GM19468 (cell line): ENCODE measurements around the gene PSMA7.
A peak's percentile ranks its signal among the peaks of the same experiment; 100 is the strongest.

Source experiments
- ATAC-seq: cut with Tn5 transposase; IDR thresholded peaks from one replicate; pipeline ENCODE4 v1.9.1; 2021; ENCODE audit warnings: mild to moderate bottlenecking, moderate library complexity, moderate number of reproducible peaks; ENCODE audit not compliant: unreplicated experiment; ENCODE audit errors: extremely low read depth

PSMA7 gene

DNA sequence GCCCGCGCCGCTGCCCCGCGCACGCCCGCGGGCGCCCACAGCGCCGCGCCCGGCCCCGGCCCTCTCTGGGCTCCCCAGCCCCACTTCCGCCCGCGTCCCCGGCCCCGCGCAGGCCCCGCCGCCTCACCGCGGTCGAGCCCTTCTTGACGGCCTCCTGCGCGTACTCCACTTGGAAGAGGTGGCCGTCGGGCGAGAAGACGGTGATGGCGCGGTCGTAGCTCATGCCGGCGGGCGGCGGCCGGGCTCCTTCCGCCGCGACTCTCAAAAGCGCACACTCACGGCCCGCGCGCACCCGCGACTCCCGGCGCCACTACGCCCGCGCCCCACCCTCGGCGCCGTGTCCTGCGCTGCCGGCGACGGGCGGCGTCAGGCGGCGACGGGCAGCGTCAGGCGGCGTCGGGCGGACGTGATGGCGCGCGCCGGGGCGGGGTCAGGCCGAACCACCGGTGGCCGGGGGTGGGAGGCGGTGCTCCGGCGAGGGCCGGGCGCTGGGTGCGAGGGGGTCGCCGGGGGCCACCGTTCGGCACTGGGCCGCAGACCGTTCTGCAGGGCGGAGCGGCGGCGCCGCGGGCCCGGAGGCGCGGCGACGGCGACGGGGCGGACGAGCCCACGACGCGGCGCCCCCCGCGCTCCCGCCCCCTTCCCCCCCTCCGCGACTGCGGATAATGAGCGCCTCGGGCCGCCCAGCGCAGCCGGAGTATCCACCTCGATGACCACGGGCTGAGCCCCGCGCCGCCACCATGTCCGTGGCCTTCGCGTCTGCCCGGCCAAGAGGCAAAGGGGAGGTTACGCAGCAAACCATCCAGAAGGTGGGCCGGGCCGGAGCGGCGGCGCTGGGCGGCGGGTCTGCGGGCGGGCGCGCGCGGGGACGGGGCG is at the start of gene PSMA7, which contains the start of gene SS18L1:
Gene PSMA7 (minus strand): TSS at position 314 of the 876 bp plus-strand sequence. CDS start 91 bp downstream, at position 223.
Gene SS18L1 (plus strand): TSS at position 689 of the 876 bp plus-strand sequence. CDS start 52 bp downstream, at position 741.
- ATAC-seq: peak; percentile 33

GRCh38 chr20:62192635-62193034 is 49.4 kb upstream of the PSMA7 start:
- no peak for ATAC-seq

GRCh38 chr20:62191781-62192559 is 48.8 kb upstream of the PSMA7 start:
- ATAC-seq: no peak

GRCh38 chr20:62190639-62191411 is 47.6 kb upstream of the PSMA7 start:
- ATAC-seq: no peak

- no peak for ATAC-seq
Measured at GRCh38 chr20:62186887-62187866, 44.0 kb upstream of the PSMA7 start.

DNA sequence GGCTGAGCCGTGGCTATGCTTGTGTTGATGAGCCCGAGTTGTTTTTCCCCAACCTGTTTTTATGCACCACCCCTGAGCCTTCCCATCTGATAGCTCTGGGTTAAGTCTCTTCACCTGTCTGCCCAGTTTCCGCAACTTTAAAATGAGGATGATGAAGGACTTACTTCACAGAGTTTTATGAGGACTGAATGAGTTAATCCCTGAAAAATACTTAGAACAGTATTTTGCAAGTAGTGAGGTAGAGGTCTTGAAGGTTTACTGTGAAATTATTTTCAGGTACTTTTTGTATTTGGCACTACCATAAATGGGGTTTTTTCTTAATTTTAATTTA is 42.9 kb upstream of the PSMA7 start:
- ATAC-seq: no peak

GRCh38 chr20:62183426-62184142 is 40.4 kb upstream of the PSMA7 start:
- ATAC-seq: no peak

GRCh38 chr20:62182469-62183425 is 39.6 kb upstream of the PSMA7 start, which contains the start of gene MTG2:
TSS of gene MTG2 (plus strand) at chr20:62183028. CDS start at chr20:62193421, 10,393 bp downstream.
- ATAC-seq: peak; percentile 83

GRCh38 chr20:62181808-62182207 is 38.6 kb upstream of the PSMA7 start:
- no peak for ATAC-seq

DNA sequence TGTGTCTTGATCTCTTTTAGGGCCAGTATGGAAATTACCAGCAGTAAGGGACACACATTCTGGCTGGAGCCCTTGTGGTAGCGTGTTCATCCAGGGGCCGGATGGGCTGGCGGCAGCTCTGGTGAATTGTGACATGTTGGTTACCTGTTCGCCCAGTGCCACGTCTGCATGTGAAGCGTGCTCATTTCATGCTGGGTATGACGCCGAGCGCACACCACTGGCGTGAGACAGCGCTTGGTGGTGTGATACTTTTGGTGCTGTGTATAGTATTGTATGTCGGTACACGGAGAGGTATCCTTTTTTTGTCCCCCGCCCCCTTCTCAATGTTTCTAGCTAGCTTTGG is 35.9 kb upstream of the PSMA7 start:
- no peak for ATAC-seq

DNA sequence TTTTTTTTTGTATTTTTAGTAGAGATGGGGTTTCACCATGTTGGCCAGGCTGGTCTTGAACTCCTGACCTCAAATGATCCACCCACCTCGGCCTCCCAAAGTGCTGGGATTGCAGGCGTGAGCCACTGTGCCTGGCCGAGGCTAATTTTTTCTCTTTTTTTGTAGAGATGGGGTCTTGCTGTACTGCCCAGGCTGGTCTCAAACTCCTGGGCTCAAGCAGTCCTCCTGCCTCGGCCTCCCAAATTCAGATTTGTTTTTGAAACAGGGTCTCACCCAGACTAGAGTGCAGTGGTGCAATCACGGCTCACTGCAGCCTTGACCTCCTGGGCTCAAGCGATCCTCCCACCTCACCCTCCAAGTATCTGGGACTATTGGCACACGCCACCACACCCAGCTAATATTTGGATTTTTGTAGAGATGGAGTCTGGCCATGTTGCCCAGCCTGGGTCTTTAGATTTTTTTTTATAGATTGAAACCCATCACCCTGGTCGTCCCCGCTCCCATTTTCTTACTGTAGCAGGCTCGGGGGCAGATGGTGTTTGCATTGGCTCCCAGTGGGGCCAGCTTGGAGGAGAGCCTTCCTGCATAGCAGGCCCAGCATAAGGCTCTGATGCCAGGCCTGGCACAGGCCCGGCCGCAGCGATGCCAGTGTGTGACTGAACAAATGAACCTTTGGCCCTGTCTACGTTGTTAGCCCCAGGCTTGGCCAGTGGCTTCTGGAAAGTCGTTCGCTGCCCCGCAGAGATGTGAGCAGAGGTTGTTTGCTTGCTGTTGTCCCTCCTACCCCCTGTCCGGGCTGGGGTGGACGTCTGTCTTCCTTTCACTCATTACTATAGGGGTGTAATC is 35.3 kb upstream of the PSMA7 start:
- ATAC-seq: no peak

- no peak for ATAC-seq
Measured at GRCh38 chr20:62177307-62177706, 34.1 kb upstream of the PSMA7 start.

DNA sequence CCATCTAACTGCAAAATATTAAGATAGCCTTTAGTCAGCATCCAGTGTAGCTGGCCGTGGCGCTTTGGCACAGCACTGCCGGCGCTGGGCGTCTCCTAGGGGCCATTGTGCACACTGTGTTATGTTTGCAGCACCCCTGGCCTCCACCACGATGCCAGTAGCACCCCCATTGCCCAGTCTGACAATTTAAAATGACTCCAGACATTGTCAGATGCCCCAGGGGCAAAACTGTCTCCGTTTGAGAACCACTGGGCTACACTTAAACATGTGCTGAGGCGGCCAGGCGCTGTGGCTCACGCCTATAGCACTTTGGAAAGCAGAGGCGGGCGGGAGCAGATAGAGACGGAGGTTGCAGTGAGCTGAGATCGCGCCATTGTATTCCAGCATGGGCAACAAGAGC is 33.7 kb upstream of the PSMA7 start:
- ATAC-seq: no peak

DNA sequence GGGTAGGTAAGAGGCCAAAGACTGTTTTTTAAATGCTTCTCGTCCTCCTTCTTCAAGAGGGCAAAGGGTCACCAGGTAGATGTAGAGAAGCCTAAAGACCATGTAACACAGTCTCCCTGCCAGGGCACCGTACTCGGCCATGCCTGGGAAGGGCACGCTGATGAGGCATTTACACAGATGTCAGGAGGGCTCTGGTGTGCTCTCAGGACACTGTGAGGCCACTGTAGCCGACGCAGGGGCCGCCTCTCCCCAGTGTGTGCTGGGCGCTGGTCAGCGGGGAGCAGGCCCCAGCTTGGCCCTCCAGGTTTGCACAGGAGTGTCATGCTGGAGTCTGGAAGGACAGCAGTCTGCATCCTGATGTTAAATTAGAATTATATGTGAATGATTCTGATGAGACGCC is 32.5 kb upstream of the PSMA7 start:
- no peak for ATAC-seq

- ATAC-seq: no peak
Measured at GRCh38 chr20:62174870-62175624, 31.9 kb upstream of the PSMA7 start.
